Glutamatergic neuron (in vitro differentiated cells): Measurements from ENCODE around the gene SNX13. TPM values are rescaled to one million over a fixed set of nuclear protein-coding genes. Genes with fewer than 3 reads are reported as not detected.

Experiments
- DNase-seq: peaks from one replicate; pipeline ENCODE4 v3.0.0; 2022
- H3K27ac Mint-ChIP-seq: one replicate; pipeline ENCODE4 v1.8.0; 2020; ENCODE audit warnings: mild to moderate bottlenecking, mixed read lengths, inconsistent platforms; ENCODE audit not compliant: unreplicated experiment
- H3K27me3 Mint-ChIP-seq: one replicate; pipeline ENCODE4 v1.8.0; 2020; ENCODE audit warnings: mild to moderate bottlenecking, moderate library complexity, mixed read lengths, inconsistent platforms; ENCODE audit not compliant: unreplicated experiment
- H3K36me3 Mint-ChIP-seq: one replicate; pipeline ENCODE4 v1.8.0; 2020; ENCODE audit warnings: mild to moderate bottlenecking, mixed read lengths, inconsistent platforms; ENCODE audit not compliant: unreplicated experiment
- H3K4me1 Mint-ChIP-seq: one replicate; pipeline ENCODE4 v1.8.0; 2020; ENCODE audit warnings: mild to moderate bottlenecking, low read depth, mixed read lengths, inconsistent platforms; ENCODE audit not compliant: unreplicated experiment
- H3K4me3 Mint-ChIP-seq: one replicate; pipeline ENCODE4 v1.8.0; 2020; ENCODE audit warnings: mild to moderate bottlenecking, mixed read lengths, inconsistent platforms; ENCODE audit not compliant: unreplicated experiment
- H3K9me3 Mint-ChIP-seq: one replicate; pipeline ENCODE4 v1.8.0; 2020; ENCODE audit warnings: mild to moderate bottlenecking, moderate library complexity, mixed read lengths, inconsistent platforms; ENCODE audit not compliant: unreplicated experiment
- CTCF ChIP-seq: fragments of 200-600 bp; sonication (generic); IDR thresholded peaks from one replicate; pipeline ENCODE4 v1.5.0; 2021; ENCODE audit not compliant: partially characterized antibody, unreplicated experiment
- total RNA-seq: library from RNA; stranded (reverse); fragmentation: NEBNext Ultra II Directional; extraction: Animal tissue kit (Norgen Biotek cat#: 25700); gene quantifications from one replicate; pipeline ENCODE4 v1.2.1, GENCODE V29; 2021; ENCODE audit not compliant: unreplicated experiment

The SNX13 gene
- total RNA-seq, 1 donor from 2014 or later: 29.9 TPM

DNA sequence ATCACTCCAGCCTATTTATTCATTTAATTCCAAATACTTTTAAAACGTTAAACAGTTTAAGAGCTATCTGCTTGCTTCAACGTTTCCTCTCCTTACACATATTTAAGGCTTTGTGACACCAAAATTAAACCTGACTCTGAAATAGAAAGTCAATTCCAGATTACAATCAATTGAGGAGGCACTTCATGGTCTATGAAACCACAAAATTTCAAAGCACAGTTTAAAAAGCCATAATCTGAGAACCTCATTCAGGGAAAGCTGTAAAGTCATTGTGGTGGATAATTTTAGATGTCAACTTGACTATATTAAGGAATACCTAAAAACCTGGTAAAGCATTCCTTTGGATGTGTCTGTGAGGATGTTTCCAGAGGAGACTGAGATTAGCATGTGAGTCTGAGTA lies 6.2 kb downstream of the SNX13 start:
- peaks cover 22% of the 10 kb centered on the region for H3K4me1 Mint-ChIP-seq
- H3K36me3 Mint-ChIP-seq: no peaks in the 10 kb centered on the region

GRCh38 chr7:17932770-17933169 lies 7.5 kb downstream of the SNX13 start:
- H3K36me3 Mint-ChIP-seq: no peaks in the 10 kb centered on the region
- no peak for TF ChIP-seq CTCF
- H3K27me3 Mint-ChIP-seq: no peaks in the 10 kb centered on the region
- H3K9me3 Mint-ChIP-seq: peaks cover 1% of the 10 kb centered on the region
- no peak overlapping the region for H3K4me3 Mint-ChIP-seq
- H3K27ac Mint-ChIP-seq: no peak overlapping the region
- no peak for DNase-seq
- peaks cover 20% of the 10 kb centered on the region for H3K4me1 Mint-ChIP-seq

More for the DNA sequence above, 6.2 kb downstream of the SNX13 start:
- TF ChIP-seq CTCF: no peak
- Mint-ChIP-seq H3K27me3 (peaks cover under 1% of the 10 kb centered on the region), H3K4me3 (no peak overlapping the region), H3K27ac (no peak overlapping the region), H3K9me3 (peaks cover 3% of the 10 kb centered on the region)
- no peak for DNase-seq

GRCh38 chr7:17931069-17931468 lies 9.2 kb downstream of the SNX13 start:
- DNase-seq: no peak
- Mint-ChIP-seq H3K36me3 (no peaks in the 10 kb centered on the region), H3K9me3 (no peaks in the 10 kb centered on the region), H3K4me1 (peaks cover 16% of the 10 kb centered on the region), H3K27ac (no peak overlapping the region), H3K4me3 (no peak overlapping the region), H3K27me3 (no peaks in the 10 kb centered on the region)
- TF ChIP-seq CTCF: no peak

DNA sequence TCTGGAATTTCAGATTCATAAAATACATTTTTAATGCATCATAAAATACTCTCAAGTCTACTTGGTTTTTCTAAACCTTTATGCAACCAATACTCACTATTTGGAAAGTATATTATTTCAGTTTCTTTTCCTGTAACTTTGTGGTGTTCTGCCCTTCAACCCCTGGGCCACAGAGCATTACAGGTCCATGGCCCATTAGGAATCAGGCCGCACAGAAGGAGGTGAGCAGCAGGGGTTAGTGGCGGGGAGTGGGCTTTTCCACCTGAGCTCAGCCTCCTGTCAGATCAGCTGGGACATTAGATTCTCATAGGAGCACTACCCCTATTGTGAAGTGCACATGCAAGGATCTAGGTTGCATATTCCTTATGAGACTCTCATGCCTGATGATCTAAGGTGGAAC lies 9.7 kb downstream of the SNX13 start:
- DNase-seq: no peak
- no peak for TF ChIP-seq CTCF
- H3K27me3 Mint-ChIP-seq: no peaks in the 10 kb centered on the region
- no peaks in the 10 kb centered on the region for H3K9me3 Mint-ChIP-seq
- H3K4me1 Mint-ChIP-seq: peaks cover 16% of the 10 kb centered on the region
- no peaks in the 10 kb centered on the region for H3K36me3 Mint-ChIP-seq
- no peak overlapping the region for H3K27ac Mint-ChIP-seq
- no peak overlapping the region for H3K4me3 Mint-ChIP-seq

- no peak for TF ChIP-seq CTCF
- no peak overlapping the region for H3K27ac Mint-ChIP-seq
- no peaks in the 10 kb centered on the region for H3K27me3 Mint-ChIP-seq
- H3K9me3 Mint-ChIP-seq: no peaks in the 10 kb centered on the region
- no peaks in the 10 kb centered on the region for H3K36me3 Mint-ChIP-seq
- H3K4me3 Mint-ChIP-seq: no peak overlapping the region
- DNase-seq: no peak
- peaks cover 12% of the 10 kb centered on the region for H3K4me1 Mint-ChIP-seq
Measured at GRCh38 chr7:17929647-17930395, 10.5 kb downstream of the SNX13 start.
